ENCODE results near the gene SS18L1.

The SS18L1 gene

DNA sequence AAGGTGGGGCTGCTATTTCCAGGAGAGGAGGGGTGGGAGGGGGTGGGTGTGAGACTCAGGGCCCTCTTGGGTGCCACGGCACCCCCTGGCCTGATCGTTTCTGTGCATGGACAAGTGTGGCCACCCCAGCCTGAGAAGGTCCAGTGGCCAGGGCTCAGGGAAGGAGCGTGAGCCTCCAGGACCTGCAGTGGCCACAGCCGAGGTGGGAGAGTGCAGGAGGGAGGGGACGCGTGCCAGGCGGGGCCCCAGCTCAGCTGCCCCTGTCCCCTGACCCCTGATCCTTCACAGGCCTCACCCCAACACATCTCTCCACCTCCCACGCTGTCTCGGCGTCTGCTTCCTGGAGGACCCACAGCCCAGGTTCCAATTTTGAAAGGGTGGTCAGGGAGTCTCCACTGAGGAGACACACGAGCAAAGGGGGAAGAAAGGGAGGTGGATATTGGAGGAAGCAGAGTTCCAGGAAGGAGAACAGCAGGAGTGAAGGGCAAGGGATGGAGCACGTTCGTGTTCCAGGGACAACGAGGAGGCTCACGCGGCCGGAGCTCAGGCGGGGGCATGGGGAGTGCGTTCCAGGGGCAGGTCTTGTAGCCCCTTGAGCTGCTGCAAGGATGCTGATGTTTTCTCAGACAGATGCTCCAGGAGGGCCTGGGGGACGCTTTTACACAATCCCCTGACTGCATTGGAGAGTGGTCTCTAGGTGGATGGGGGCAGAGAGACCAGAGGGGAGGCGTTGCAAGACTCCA, 80.7 kb downstream of the SS18L1 start:
- H3K4me1 ChIP-seq (ENCODE audit: insufficient read depth, low read length, poor library complexity, severe bottlenecking): no peaks in the 10 kb centered on the region
- H4K20me1 ChIP-seq (ENCODE audit: insufficient read depth, low read length, poor library complexity, severe bottlenecking): no peaks in the 10 kb centered on the region

DNA sequence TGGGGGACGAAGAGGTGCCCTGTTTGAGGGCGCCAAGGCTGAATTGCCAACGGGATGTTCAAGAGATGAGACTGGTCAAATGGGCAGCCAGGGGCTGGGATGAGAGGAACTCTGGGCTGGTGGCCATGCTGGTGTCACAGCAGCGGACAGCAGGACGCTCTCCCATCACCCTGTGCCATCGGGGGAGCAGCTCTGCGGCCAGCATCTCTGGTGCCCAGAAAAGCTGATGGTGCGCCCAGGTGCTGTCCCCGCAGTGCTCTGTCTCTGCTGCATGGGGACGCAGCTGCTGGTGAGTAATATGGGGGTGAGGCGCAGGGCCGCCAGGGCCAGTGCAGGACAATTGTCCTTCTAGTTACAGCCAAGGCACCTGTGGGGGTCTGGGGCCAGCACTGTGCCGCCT, 81.5 kb downstream of the SS18L1 start:
- no peaks in the 10 kb centered on the region for H3K4me1 ChIP-seq (ENCODE audit: insufficient read depth, low read length, poor library complexity, severe bottlenecking)
- no peak overlapping the region for H3K4me2 ChIP-seq (ENCODE audit: low read depth, low read length, poor library complexity, severe bottlenecking)
- no peak overlapping the region for H3K9ac ChIP-seq (ENCODE audit: low read depth, low read length, poor library complexity, severe bottlenecking)
- H3K27me3 ChIP-seq (ENCODE audit: insufficient read depth, low read length, poor library complexity, severe bottlenecking): no peaks in the 10 kb centered on the region
- H3F3A ChIP-seq (ENCODE audit: low read depth): no peaks in the 10 kb centered on the region
- H3K9me2 ChIP-seq (replicated peaks; ENCODE audit: low read depth, low read length): no peaks in the 10 kb centered on the region
- H3K79me2 ChIP-seq (ENCODE audit: insufficient read depth, low read length): no peaks in the 10 kb centered on the region
- no peaks in the 10 kb centered on the region for H4K20me1 ChIP-seq (ENCODE audit: insufficient read depth, low read length, poor library complexity, severe bottlenecking)
- no peak overlapping the region for H2AFZ ChIP-seq (ENCODE audit: low read length)
- no peaks in the 10 kb centered on the region for H3K9me3 ChIP-seq (ENCODE audit: insufficient read depth, low read depth, low read length)
- H3K4me3 ChIP-seq (ENCODE audit: low read length, poor library complexity, severe bottlenecking): no peak overlapping the region
- TF ChIP-seq, protein P1, sequence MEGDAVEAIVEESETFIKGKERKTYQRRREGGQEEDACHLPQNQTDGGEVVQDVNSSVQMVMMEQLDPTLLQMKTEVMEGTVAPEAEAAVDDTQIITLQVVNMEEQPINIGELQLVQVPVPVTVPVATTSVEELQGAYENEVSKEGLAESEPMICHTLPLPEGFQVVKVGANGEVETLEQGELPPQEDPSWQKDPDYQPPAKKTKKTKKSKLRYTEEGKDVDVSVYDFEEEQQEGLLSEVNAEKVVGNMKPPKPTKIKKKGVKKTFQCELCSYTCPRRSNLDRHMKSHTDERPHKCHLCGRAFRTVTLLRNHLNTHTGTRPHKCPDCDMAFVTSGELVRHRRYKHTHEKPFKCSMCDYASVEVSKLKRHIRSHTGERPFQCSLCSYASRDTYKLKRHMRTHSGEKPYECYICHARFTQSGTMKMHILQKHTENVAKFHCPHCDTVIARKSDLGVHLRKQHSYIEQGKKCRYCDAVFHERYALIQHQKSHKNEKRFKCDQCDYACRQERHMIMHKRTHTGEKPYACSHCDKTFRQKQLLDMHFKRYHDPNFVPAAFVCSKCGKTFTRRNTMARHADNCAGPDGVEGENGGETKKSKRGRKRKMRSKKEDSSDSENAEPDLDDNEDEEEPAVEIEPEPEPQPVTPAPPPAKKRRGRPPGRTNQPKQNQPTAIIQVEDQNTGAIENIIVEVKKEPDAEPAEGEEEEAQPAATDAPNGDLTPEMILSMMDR (conservative IDR thresholded peaks at IDR 0.05; ENCODE audit: low read length): no peak
- no peak for TF ChIP-seq EZH2phosphoT487 (IDR thresholded peaks at IDR 0.05; ENCODE audit: borderline replicate concordance)
- H3K36me3 ChIP-seq (ENCODE audit: insufficient read depth, low read length): no peaks in the 10 kb centered on the region

More for the DNA sequence above, 80.7 kb downstream of the SS18L1 start:
- Histone ChIP-seq H3K4me3 (ENCODE audit: low read length, poor library complexity, severe bottlenecking) (no peak overlapping the region), H3K79me2 (ENCODE audit: insufficient read depth, low read length) (no peaks in the 10 kb centered on the region), H3K9me2 (replicated peaks; ENCODE audit: low read depth, low read length) (no peaks in the 10 kb centered on the region), H2AFZ (ENCODE audit: low read length) (no peak overlapping the region), H3K36me3 (ENCODE audit: insufficient read depth, low read length) (no peaks in the 10 kb centered on the region), H3K9me3 (ENCODE audit: insufficient read depth, low read depth, low read length) (no peaks in the 10 kb centered on the region), H3F3A (ENCODE audit: low read depth) (no peaks in the 10 kb centered on the region), H3K9ac (ENCODE audit: low read depth, low read length, poor library complexity, severe bottlenecking) (no peak overlapping the region), H3K27me3 (ENCODE audit: insufficient read depth, low read length, poor library complexity, severe bottlenecking) (no peaks in the 10 kb centered on the region), H3K4me2 (ENCODE audit: low read depth, low read length, poor library complexity, severe bottlenecking) (no peak overlapping the region)
- TF ChIP-seq, protein P1 (conservative IDR thresholded peaks at IDR 0.05; ENCODE audit: low read length): no peak
- TF ChIP-seq EZH2phosphoT487 (IDR thresholded peaks at IDR 0.05; ENCODE audit: borderline replicate concordance): no peak

DNA sequence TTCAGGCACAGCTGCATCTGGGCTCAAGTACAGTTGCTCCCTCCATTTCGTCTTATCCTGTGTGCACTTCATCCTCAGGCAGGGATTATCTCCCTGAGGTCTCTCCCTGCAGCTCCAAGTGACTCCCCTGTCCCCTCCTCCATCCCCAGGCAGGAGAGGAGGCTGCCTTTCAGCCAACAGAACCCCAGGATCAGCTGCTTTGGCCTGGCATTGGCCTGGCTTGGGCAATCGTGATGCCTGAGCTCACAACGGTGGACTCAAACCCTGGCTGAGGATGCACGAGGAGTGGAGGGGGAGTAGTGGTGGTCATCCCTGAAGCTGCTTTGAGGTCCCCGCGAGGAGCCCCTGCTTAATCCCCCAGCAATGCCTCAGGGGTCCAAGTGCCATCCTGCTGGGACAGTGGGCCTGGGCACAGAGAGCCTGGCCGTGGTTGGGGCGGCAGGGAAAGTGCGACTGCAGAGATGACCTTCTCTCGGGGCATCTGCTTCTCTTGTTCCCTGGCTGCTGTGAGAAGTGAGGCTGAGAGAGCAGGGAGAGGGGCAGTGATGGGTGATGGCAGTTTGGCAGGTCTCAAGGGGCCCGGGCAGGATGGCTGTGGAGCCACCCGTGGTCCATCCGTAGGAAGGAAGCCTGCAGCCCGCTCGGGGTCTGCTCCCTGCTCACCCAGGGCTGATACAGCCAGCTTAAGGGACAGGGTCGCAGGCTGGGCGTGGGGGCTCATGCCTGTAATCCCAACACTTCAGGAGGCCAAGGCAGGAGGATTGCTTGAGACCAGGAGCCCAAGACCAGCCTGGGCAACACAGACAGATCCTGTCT, 82.5 kb downstream of the SS18L1 start:
- no peaks in the 10 kb centered on the region for H3K79me2 ChIP-seq (ENCODE audit: insufficient read depth, low read length)
- no peaks in the 10 kb centered on the region for H3K27me3 ChIP-seq (ENCODE audit: insufficient read depth, low read length, poor library complexity, severe bottlenecking)
- no peaks in the 10 kb centered on the region for H3K36me3 ChIP-seq (ENCODE audit: insufficient read depth, low read length)
- H3K4me3 ChIP-seq (ENCODE audit: low read length, poor library complexity, severe bottlenecking): no peak overlapping the region
- no peak overlapping the region for H3K9ac ChIP-seq (ENCODE audit: low read depth, low read length, poor library complexity, severe bottlenecking)
- H3K4me1 ChIP-seq (ENCODE audit: insufficient read depth, low read length, poor library complexity, severe bottlenecking): no peaks in the 10 kb centered on the region
- no peaks in the 10 kb centered on the region for H3K9me2 ChIP-seq (replicated peaks; ENCODE audit: low read depth, low read length)
- no peaks in the 10 kb centered on the region for H3K9me3 ChIP-seq (ENCODE audit: insufficient read depth, low read depth, low read length)
- no peaks in the 10 kb centered on the region for H3F3A ChIP-seq (ENCODE audit: low read depth)
- H4K20me1 ChIP-seq (ENCODE audit: insufficient read depth, low read length, poor library complexity, severe bottlenecking): no peaks in the 10 kb centered on the region
- no peak overlapping the region for H3K4me2 ChIP-seq (ENCODE audit: low read depth, low read length, poor library complexity, severe bottlenecking)
- H2AFZ ChIP-seq (ENCODE audit: low read length): no peak overlapping the region
- TF ChIP-seq EZH2phosphoT487 (IDR thresholded peaks at IDR 0.05; ENCODE audit: borderline replicate concordance): no peak
- TF ChIP-seq, protein P1 (conservative IDR thresholded peaks at IDR 0.05; ENCODE audit: low read length): no peak
